HEK293 (cell line): Measurements from ENCODE around the gene FUT8.

Experiments used
- CTCF ChIA-PET: fragments of 350-600 bp; formaldehyde crosslinking; extraction: SDS; loops from one replicate; lab custom pipeline; 2021; ENCODE audit warnings: antibody characterized with exemption; lab: Yijun Ruan, JAX
- POLR2A ChIA-PET: fragments of 300-600 bp; formaldehyde crosslinking; extraction: SDS; loops from one replicate; lab custom pipeline; 2020; ENCODE audit warnings: antibody characterized with exemption, inconsistent platforms; lab: Yijun Ruan, JAX
- H3K27ac ChIP-seq: fragments of 200-500 bp; sonication (Bioruptor generic); 2 replicates; pipeline ENCODE4 v1.5.1; 2014; ENCODE audit warnings: low read depth, low read length, control low read depth, inconsistent platforms; ENCODE audit errors: extremely low read depth
- H3K36me3 ChIP-seq, 2 experiments: fragments of 200-500 bp in 1 of 2; sonication (Bioruptor generic) in 1 of 2; 1 replicate in 1 of 2; 2 replicates in 1 of 2; pipeline ENCODE4 v1.5.1; 2014 to 2017; ENCODE audit warnings: inconsistent platforms in 2 of 2, low read length in 2 of 2; ENCODE audit not compliant: control insufficient read depth in 2 of 2, insufficient read depth in 1 of 2
- H3K4me1 ChIP-seq: fragments of 200-500 bp; sonication (Bioruptor generic); 2 replicates; pipeline ENCODE4 v1.5.1; 2014; ENCODE audit warnings: mild to moderate bottlenecking, low read length, inconsistent platforms; ENCODE audit not compliant: control insufficient read depth, insufficient read depth
- H3K4me3 ChIP-seq: 2 replicates; pipeline ENCODE4 v1.5.1; 2011; ENCODE audit warnings: low read depth, mild to moderate bottlenecking, control low read depth, low read length, moderate library complexity
- H3K9me3 ChIP-seq: fragments of 200-500 bp; sonication (Bioruptor generic); 2 replicates; pipeline ENCODE4 v1.5.1; 2014; ENCODE audit warnings: low read depth, low read length, inconsistent platforms; ENCODE audit not compliant: control insufficient read depth, insufficient read depth
- BCL11B ChIP-seq: fragments of 450-650 bp; formaldehyde crosslinking; IDR thresholded peaks from 2 replicates; pipeline ENCODE4 v1.5.1; 2016; ENCODE audit warnings: low read depth, missing biosample characterization, missing genetic modification characterization
- ELK4 ChIP-seq: IDR thresholded peaks from 2 replicates; pipeline ENCODE4 v1.6.1; 2011; ENCODE audit warnings: mild to moderate bottlenecking, low read depth, low read length, borderline replicate concordance
- KLF17 ChIP-seq: fragments of 450-650 bp; formaldehyde crosslinking; IDR thresholded peaks from 2 replicates; pipeline ENCODE4 v1.5.1; 2016; ENCODE audit warnings: missing biosample characterization, missing genetic modification characterization
- KLF7 ChIP-seq: fragments of 450-650 bp; formaldehyde crosslinking; IDR thresholded peaks from 2 replicates; pipeline ENCODE4 v1.5.1; 2016; ENCODE audit warnings: missing biosample characterization, missing genetic modification characterization, borderline replicate concordance
- SALL2 ChIP-seq: fragments of 450-650 bp; formaldehyde crosslinking; IDR thresholded peaks from 2 replicates; pipeline ENCODE4 v1.5.0; 2017; ENCODE audit warnings: missing biosample characterization, mild to moderate bottlenecking, missing genetic modification characterization, borderline replicate concordance
- SP3 ChIP-seq: fragments of 450-650 bp; formaldehyde crosslinking; IDR thresholded peaks from 2 replicates; pipeline ENCODE4 v1.5.1; 2016; ENCODE audit warnings: missing biosample characterization, missing genetic modification characterization
- ZBTB1 ChIP-seq: fragments of 450-650 bp; formaldehyde crosslinking; IDR thresholded peaks from 2 replicates; pipeline ENCODE4 v1.5.1; 2016; ENCODE audit warnings: missing biosample characterization, missing genetic modification characterization
- ZBTB20 ChIP-seq: fragments of 450-650 bp; formaldehyde crosslinking; IDR thresholded peaks from 2 replicates; pipeline ENCODE4 v1.5.1; 2016; ENCODE audit warnings: missing biosample characterization, missing genetic modification characterization
- ZBTB48 ChIP-seq: fragments of 450-650 bp; formaldehyde crosslinking; IDR thresholded peaks from 2 replicates; pipeline ENCODE4 v1.5.1; 2016; ENCODE audit warnings: missing biosample characterization, missing genetic modification characterization
- ZEB2 ChIP-seq: fragments of 450-650 bp; formaldehyde crosslinking; IDR thresholded peaks from 2 replicates; pipeline ENCODE4 v1.5.1; 2016; ENCODE audit warnings: missing biosample characterization, missing genetic modification characterization
- ZNF155 ChIP-seq: fragments of 450-650 bp; formaldehyde crosslinking; IDR thresholded peaks from 2 replicates; pipeline ENCODE4 v1.5.1; 2016; ENCODE audit warnings: missing biosample characterization, missing genetic modification characterization
- ZNF26 ChIP-seq: fragments of 450-650 bp; formaldehyde crosslinking; IDR thresholded peaks from 2 replicates; pipeline ENCODE4 v1.5.1; 2016; ENCODE audit warnings: missing biosample characterization, missing genetic modification characterization
- ZNF398 ChIP-seq: fragments of 450-650 bp; formaldehyde crosslinking; IDR thresholded peaks from 2 replicates; pipeline ENCODE4 v1.5.1; 2017; ENCODE audit warnings: missing biosample characterization, missing genetic modification characterization
- ZNF404 ChIP-seq: fragments of 450-650 bp; formaldehyde crosslinking; IDR thresholded peaks from 2 replicates; pipeline ENCODE4 v1.5.1; 2017; ENCODE audit warnings: missing biosample characterization, missing genetic modification characterization
- ZNF510 ChIP-seq: fragments of 450-650 bp; formaldehyde crosslinking; IDR thresholded peaks from 2 replicates; pipeline ENCODE4 v1.5.1; 2018; ENCODE audit warnings: mild to moderate bottlenecking, missing genetic modification characterization, missing biosample characterization; ENCODE audit not compliant: insufficient replicate concordance
- ZNF529 ChIP-seq: fragments of 450-650 bp; formaldehyde crosslinking; IDR thresholded peaks from 2 replicates; pipeline ENCODE4 v1.5.1; 2017; ENCODE audit warnings: missing genetic modification characterization, missing biosample characterization; ENCODE audit not compliant: insufficient replicate concordance
- ZNF558 ChIP-seq: fragments of 450-650 bp; formaldehyde crosslinking; IDR thresholded peaks from 2 replicates; pipeline ENCODE4 v1.5.1; 2016; ENCODE audit warnings: missing biosample characterization, missing genetic modification characterization
- ZNF623 ChIP-seq: fragments of 450-650 bp; formaldehyde crosslinking; IDR thresholded peaks from 2 replicates; pipeline ENCODE4 v1.5.1; 2016; ENCODE audit warnings: missing biosample characterization, missing genetic modification characterization
- ZNF677 ChIP-seq: fragments of 450-650 bp; IDR thresholded peaks from 2 replicates; pipeline ENCODE4 v1.5.0; 2018; ENCODE audit warnings: missing biosample characterization, mild to moderate bottlenecking, missing genetic modification characterization, moderate library complexity
- ZNF791 ChIP-seq: fragments of 450-650 bp; formaldehyde crosslinking; IDR thresholded peaks from 2 replicates; pipeline ENCODE4 v1.5.1; 2016; ENCODE audit warnings: missing biosample characterization, missing genetic modification characterization
- ZNF792 ChIP-seq: fragments of 450-650 bp; formaldehyde crosslinking; IDR thresholded peaks from 2 replicates; pipeline ENCODE4 v1.5.1; 2016; ENCODE audit warnings: missing biosample characterization, missing genetic modification characterization

FUT8 gene

GRCh38 chr14:65387171-65387570, 25.4 kb upstream of the FUT8 start:
- Histone ChIP-seq H3K27ac (no peak overlapping the region), H3K4me3 (no peak overlapping the region), H3K4me1 (no peaks in the 10 kb centered on the region), H3K36me3 (no peaks in the 10 kb centered on the region), H3K9me3 (no peaks in the 10 kb centered on the region)
- CTCF ChIA-PET: interaction anchor here (1.4 kb wide), 1 partner anchor 27 kb away, joined by 4 read pairs; no protein-coding TSS in a partner anchor
- TF ChIP-seq KLF7 (tag by site-specific recombination) (no peak), KLF17 (tag by site-specific recombination) (no peak), SALL2 (tag by site-specific recombination) (no peak), ZNF791 (tag by site-specific recombination) (no peak), BCL11B (no peak), ZEB2 (tag by site-specific recombination) (no peak)
- POLR2A ChIA-PET: no interaction called here

GRCh38 chr14:65387628-65388027, 24.9 kb upstream of the FUT8 start:
- ChIA-PET CTCF (interaction anchor here (1.4 kb wide), 1 partner anchor 27 kb away, joined by 4 read pairs; no protein-coding TSS in a partner anchor), POLR2A (no interaction called here)
- H3K36me3 ChIP-seq: no peaks in the 10 kb centered on the region
- H3K9me3 ChIP-seq: no peaks in the 10 kb centered on the region
- no peak overlapping the region for H3K27ac ChIP-seq
- no peak overlapping the region for H3K4me3 ChIP-seq
- H3K4me1 ChIP-seq: no peaks in the 10 kb centered on the region
- TF ChIP-seq ZNF529 (tag by site-specific recombination): no peak
- no peak for TF ChIP-seq SP3
- TF ChIP-seq ZNF398 (tag by site-specific recombination): no peak
- TF ChIP-seq ZBTB20 (tag by site-specific recombination): no peak
- no peak for TF ChIP-seq ZNF677 (tag by site-specific recombination)
- no peak for TF ChIP-seq ZNF26 (tag by site-specific recombination)
- no peak for TF ChIP-seq ZNF155 (tag by site-specific recombination)
- TF ChIP-seq ZBTB1 (tag by site-specific recombination): no peak
- no peak for TF ChIP-seq ZBTB48 (tag by site-specific recombination)
- no peak for TF ChIP-seq ZNF510 (tag by site-specific recombination)
- no peak for TF ChIP-seq ZNF792 (tag by site-specific recombination)
- no peak for TF ChIP-seq ZNF558 (tag by site-specific recombination)

GRCh38 chr14:65392296-65392695, 20.2 kb upstream of the FUT8 start:
- Histone ChIP-seq H3K4me3 (no peak overlapping the region), H3K27ac (no peak overlapping the region), H3K4me1 (no peaks in the 10 kb centered on the region), H3K36me3 (no peaks in the 10 kb centered on the region), H3K9me3 (no peaks in the 10 kb centered on the region)
- ChIA-PET CTCF (no interaction called here), POLR2A (no interaction called here)
- TF ChIP-seq ZNF623 (no peak), ELK4 (no peak), ZNF404 (tag by site-specific recombination) (no peak)
